SK-N-SH (cell line): ENCODE measurements around the gene AMIGO2.

ENCODE experiments used
- EP300 ChIP-seq, 2 experiments: IDR thresholded peaks; 2 replicates each; pipeline versions ENCODE4 v1.4.0 to v1.6.1; 2012; ENCODE audit warnings: borderline replicate concordance in 1 of 2, low read depth in 1 of 2, low read length in 1 of 2
- EZH2phosphoT487 ChIP-seq: fragments of 200-600 bp; sonication (generic); IDR thresholded peaks from 2 replicates; pipeline ENCODE4 v1.6.1; 2017; ENCODE audit warnings: low read depth, mixed run types, mild to moderate bottlenecking, antibody characterized with exemption, moderate library complexity, borderline replicate concordance
- GATA2 ChIP-seq: sonication (generic); formaldehyde crosslinking; IDR thresholded peaks from 2 replicates; pipeline ENCODE4 v1.5.0; 2020; ENCODE audit warnings: mild to moderate bottlenecking, missing genetic modification reagents
- JUND ChIP-seq: IDR thresholded peaks from 2 replicates; pipeline ENCODE4 v1.4.0; 2012
- NRF1 ChIP-seq: IDR thresholded peaks from 2 replicates; pipeline ENCODE4 v1.6.1; 2012; ENCODE audit warnings: low read depth, mild to moderate bottlenecking, low read length
- POLR2AphosphoS5 ChIP-seq: IDR thresholded peaks from 2 replicates; pipeline ENCODE4 v1.6.1; 2012; ENCODE audit warnings: low read depth, low read length
- REST ChIP-seq: IDR thresholded peaks from 2 replicates; pipeline ENCODE4 v1.6.1; 2012; ENCODE audit warnings: mild to moderate bottlenecking, low read depth, low read length, moderate library complexity
- TF ChIP-seq, protein P1 (sequence below): fragments of 150-350 bp; IDR thresholded peaks from 2 replicates; pipeline ENCODE4 v1.6.1; 2016; ENCODE audit warnings: mild to moderate bottlenecking, low read depth, low read length
- TF ChIP-seq, protein P2 (sequence below): fragments of 200-600 bp; sonication (generic); IDR thresholded peaks from 2 replicates; pipeline ENCODE4 v1.6.1; 2017; ENCODE audit warnings: antibody characterized with exemption, mild to moderate bottlenecking, moderate library complexity
- TF ChIP-seq, protein P3 (sequence below): fragments of 150-350 bp; IDR thresholded peaks from 2 replicates; pipeline ENCODE4 v1.6.1; 2017; ENCODE audit warnings: antibody characterized with exemption, low read length, low read depth, borderline replicate concordance

GRCh38 chr12:47065546-47065945 is 14.2 kb downstream of the AMIGO2 start:
- TF ChIP-seq REST (no peak), EZH2phosphoT487 (no peak), EP300 (IDR thresholded peaks at IDR 0.05; ENCODE audit: borderline replicate concordance in 1 of 2, low read depth in 1 of 2, low read length in 1 of 2) (no peak), GATA2 (no peak), JUND (no peak), NRF1 (no peak), POLR2AphosphoS5 (no peak)
- TF ChIP-seq, protein P1, sequence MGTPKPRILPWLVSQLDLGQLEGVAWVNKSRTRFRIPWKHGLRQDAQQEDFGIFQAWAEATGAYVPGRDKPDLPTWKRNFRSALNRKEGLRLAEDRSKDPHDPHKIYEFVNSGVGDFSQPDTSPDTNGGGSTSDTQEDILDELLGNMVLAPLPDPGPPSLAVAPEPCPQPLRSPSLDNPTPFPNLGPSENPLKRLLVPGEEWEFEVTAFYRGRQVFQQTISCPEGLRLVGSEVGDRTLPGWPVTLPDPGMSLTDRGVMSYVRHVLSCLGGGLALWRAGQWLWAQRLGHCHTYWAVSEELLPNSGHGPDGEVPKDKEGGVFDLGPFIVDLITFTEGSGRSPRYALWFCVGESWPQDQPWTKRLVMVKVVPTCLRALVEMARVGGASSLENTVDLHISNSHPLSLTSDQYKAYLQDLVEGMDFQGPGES, result no peak
- TF ChIP-seq, protein P2, sequence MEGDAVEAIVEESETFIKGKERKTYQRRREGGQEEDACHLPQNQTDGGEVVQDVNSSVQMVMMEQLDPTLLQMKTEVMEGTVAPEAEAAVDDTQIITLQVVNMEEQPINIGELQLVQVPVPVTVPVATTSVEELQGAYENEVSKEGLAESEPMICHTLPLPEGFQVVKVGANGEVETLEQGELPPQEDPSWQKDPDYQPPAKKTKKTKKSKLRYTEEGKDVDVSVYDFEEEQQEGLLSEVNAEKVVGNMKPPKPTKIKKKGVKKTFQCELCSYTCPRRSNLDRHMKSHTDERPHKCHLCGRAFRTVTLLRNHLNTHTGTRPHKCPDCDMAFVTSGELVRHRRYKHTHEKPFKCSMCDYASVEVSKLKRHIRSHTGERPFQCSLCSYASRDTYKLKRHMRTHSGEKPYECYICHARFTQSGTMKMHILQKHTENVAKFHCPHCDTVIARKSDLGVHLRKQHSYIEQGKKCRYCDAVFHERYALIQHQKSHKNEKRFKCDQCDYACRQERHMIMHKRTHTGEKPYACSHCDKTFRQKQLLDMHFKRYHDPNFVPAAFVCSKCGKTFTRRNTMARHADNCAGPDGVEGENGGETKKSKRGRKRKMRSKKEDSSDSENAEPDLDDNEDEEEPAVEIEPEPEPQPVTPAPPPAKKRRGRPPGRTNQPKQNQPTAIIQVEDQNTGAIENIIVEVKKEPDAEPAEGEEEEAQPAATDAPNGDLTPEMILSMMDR, result no peak
- TF ChIP-seq, protein P3, sequence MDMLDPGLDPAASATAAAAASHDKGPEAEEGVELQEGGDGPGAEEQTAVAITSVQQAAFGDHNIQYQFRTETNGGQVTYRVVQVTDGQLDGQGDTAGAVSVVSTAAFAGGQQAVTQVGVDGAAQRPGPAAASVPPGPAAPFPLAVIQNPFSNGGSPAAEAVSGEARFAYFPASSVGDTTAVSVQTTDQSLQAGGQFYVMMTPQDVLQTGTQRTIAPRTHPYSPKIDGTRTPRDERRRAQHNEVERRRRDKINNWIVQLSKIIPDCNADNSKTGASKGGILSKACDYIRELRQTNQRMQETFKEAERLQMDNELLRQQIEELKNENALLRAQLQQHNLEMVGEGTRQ, result no peak
